ENCODE data around the gene KLHDC1. TPM values are rescaled to one million over a fixed set of nuclear protein-coding genes. Genes with fewer than 3 reads are reported as not detected.

The KLHDC1 gene
- total RNA-seq, 1 experiment from 2014 or later = 0.99 TPM

DNA sequence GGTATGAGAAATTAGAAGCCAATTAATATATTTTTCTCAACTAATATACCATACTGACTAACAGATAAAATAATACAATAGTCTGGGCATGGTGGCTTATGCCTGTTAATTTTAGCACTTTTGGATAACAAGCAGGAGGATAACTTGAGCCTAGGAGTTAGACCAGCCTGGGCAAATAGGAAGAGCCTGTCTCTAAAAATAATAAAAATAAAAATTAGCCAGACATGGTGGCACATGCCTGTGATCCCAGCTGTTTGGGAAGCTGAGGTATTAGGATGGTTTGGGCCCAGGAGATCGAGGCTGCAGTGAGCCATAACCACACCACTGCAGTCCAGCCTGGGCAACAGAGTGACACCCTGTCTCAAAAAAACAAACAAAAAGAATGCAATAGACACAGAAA lies 99.7 kb downstream of the KLHDC1 start:
- TF ChIP-seq, protein P1, sequence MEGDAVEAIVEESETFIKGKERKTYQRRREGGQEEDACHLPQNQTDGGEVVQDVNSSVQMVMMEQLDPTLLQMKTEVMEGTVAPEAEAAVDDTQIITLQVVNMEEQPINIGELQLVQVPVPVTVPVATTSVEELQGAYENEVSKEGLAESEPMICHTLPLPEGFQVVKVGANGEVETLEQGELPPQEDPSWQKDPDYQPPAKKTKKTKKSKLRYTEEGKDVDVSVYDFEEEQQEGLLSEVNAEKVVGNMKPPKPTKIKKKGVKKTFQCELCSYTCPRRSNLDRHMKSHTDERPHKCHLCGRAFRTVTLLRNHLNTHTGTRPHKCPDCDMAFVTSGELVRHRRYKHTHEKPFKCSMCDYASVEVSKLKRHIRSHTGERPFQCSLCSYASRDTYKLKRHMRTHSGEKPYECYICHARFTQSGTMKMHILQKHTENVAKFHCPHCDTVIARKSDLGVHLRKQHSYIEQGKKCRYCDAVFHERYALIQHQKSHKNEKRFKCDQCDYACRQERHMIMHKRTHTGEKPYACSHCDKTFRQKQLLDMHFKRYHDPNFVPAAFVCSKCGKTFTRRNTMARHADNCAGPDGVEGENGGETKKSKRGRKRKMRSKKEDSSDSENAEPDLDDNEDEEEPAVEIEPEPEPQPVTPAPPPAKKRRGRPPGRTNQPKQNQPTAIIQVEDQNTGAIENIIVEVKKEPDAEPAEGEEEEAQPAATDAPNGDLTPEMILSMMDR (IDR thresholded peaks at IDR 0.05; ENCODE audit: unreplicated experiment) = no peak
- no TSS peak for BruUV-seq (replicated peaks)
- CTCF ChIA-PET = no interaction called here
- Mint-ChIP-seq H3K27me3 (ENCODE audit: unreplicated experiment) (no peaks in the 10 kb centered on the region), H3K27ac (ENCODE audit: unreplicated experiment) (no peak overlapping the region), H3K36me3 (ENCODE audit: insufficient read depth, unreplicated experiment) (peaks cover 61% of the 10 kb centered on the region), H3K9me3 (ENCODE audit: low read depth, unreplicated experiment) (no peaks in the 10 kb centered on the region), H3K4me3 (ENCODE audit: low read depth, unreplicated experiment) (no peak overlapping the region), H3K4me1 (ENCODE audit: low read depth, unreplicated experiment) (peaks cover 6% of the 10 kb centered on the region)
- intact Hi-C loops (cut with micrococcal nuclease; ENCODE audit: unreplicated experiment) = no loop called here
- no peak for DNase-seq

DNA sequence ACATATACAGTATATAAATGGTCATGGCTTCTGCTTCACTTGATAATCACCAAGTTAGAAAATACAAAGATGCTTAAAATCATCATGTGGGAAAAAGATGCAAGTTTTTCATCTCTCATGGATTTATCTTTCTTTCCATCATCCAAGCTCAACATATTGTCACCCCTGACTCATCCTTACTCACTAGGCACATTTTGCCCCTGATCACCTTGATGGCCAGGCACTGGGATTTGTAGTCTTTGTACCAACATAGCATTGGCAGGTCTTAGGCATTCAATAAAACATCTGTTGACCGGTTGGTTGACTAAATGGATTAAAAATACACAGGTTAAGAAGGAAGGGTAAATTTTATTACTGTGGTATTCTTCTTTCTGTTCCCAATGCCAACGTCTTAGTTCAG lies 103.1 kb downstream of the KLHDC1 start:
- H3K4me3 Mint-ChIP-seq (ENCODE audit: low read depth, unreplicated experiment) = no peak overlapping the region
- intact Hi-C loops (cut with micrococcal nuclease; ENCODE audit: unreplicated experiment) = no loop called here
- peaks cover 57% of the 10 kb centered on the region for H3K36me3 Mint-ChIP-seq (ENCODE audit: insufficient read depth, unreplicated experiment)
- H3K9me3 Mint-ChIP-seq (ENCODE audit: low read depth, unreplicated experiment) = no peaks in the 10 kb centered on the region
- no peak overlapping the region for H3K27ac Mint-ChIP-seq (ENCODE audit: unreplicated experiment)
- TF ChIP-seq, protein P1 (IDR thresholded peaks at IDR 0.05; ENCODE audit: unreplicated experiment) = no peak
- H3K4me1 Mint-ChIP-seq (ENCODE audit: low read depth, unreplicated experiment) = no peaks in the 10 kb centered on the region
- DNase-seq = no peak
- H3K27me3 Mint-ChIP-seq (ENCODE audit: unreplicated experiment) = no peaks in the 10 kb centered on the region
- CTCF ChIA-PET = no interaction called here
- BruUV-seq (replicated peaks) = no TSS peak

Other genes with a start within 250 kb of the KLHDC1 start
- 948 and 1,051 TPM in 2 replicates for gene RPS29, start 106.7 kb upstream of the KLHDC1 start, total RNA-seq (2022)
- 27.3 and 30.5 TPM in 2 replicates for gene LRR1, start 94.2 kb upstream of the KLHDC1 start, total RNA-seq (2022)
- 159 and 161 TPM in 2 replicates for gene RPL36AL, start 72.5 kb upstream of the KLHDC1 start, total RNA-seq (2022)
- gene MGAT2, start 72.3 kb upstream of the KLHDC1 start, total RNA-seq (2022) = 39.3 and 45.8 TPM in 2 replicates
- 11.3 and 13.2 TPM in 2 replicates for gene DNAAF2, start 57.9 kb upstream of the KLHDC1 start, total RNA-seq (2022)
- gene POLE2, start 4.9 kb upstream of the KLHDC1 start, total RNA-seq (2022) = 13.2 and 14.2 TPM in 2 replicates
- 26.8 and 30.7 TPM in 2 replicates for gene KLHDC2, start 75.0 kb downstream of the KLHDC1 start, total RNA-seq (2022)
- gene NEMF, start 159.7 kb downstream of the KLHDC1 start, total RNA-seq (2022) = 76.3 and 77.7 TPM in 2 replicates
- 74.2 and 81.0 TPM in 2 replicates for gene ARF6, start 200.0 kb downstream of the KLHDC1 start, total RNA-seq (2022)

Data from Calu3 (cell line).